WERI-Rb-1 (cell line): ENCODE data around the gene GSC2.

Experiments used
- DNase-seq: peaks from one replicate; pipeline ENCODE4 v3.0.0-alpha.2; 2020
- H3K27ac ChIP-seq: fragments of 250-450 bp; sonication (Bioruptor Pico); 2 replicates; pipeline ENCODE4 v1.5.1; 2020; ENCODE audit warnings: mild to moderate bottlenecking, moderate library complexity
- H3K27me3 ChIP-seq: fragments of 250-450 bp; sonication (Bioruptor Pico); 2 replicates; pipeline ENCODE4 v1.5.1; 2021; ENCODE audit warnings: mild to moderate bottlenecking, low read depth, moderate library complexity; ENCODE audit not compliant: insufficient read depth, severe bottlenecking
- H3K36me3 ChIP-seq: fragments of 250-450 bp; sonication (Bioruptor Pico); 2 replicates; pipeline ENCODE4 v1.5.1; 2020; ENCODE audit warnings: mild to moderate bottlenecking, moderate library complexity
- H3K4me3 ChIP-seq: 2 replicates; pipeline ENCODE4 v1.5.1; 2011; ENCODE audit warnings: low read depth, mild to moderate bottlenecking, control low read depth, low read length
- H3K9me3 ChIP-seq: fragments of 250-450 bp; sonication (Bioruptor Pico); 2 replicates; pipeline ENCODE4 v1.5.1; 2021; ENCODE audit warnings: mild to moderate bottlenecking, moderate library complexity; ENCODE audit not compliant: severe bottlenecking
- CTCF ChIP-seq: IDR thresholded peaks from 2 replicates; pipeline ENCODE4 v1.5.1; 2011; ENCODE audit warnings: low read depth, mild to moderate bottlenecking, control low read depth, inconsistent platforms, low read length

Gene GSC2

GRCh38 chr22:19150482-19151328, 613 bp upstream of the GSC2 start:
- no peak for TF ChIP-seq CTCF
- Histone ChIP-seq H3K4me3 (no peak overlapping the region), H3K27ac (no peak overlapping the region), H3K9me3 (peaks cover 3% of the 10 kb centered on the region), H3K36me3 (no peaks in the 10 kb centered on the region), H3K27me3 (peaks cover 53% of the 10 kb centered on the region)
- DNase-seq, result no peak

GRCh38 chr22:19149047-19149883, 827 bp downstream of the GSC2 start:
- Histone ChIP-seq H3K4me3 (peak overlapping the region; percentile 37), H3K9me3 (peaks cover 3% of the 10 kb centered on the region), H3K27ac (no peak overlapping the region), H3K27me3 (peaks cover 53% of the 10 kb centered on the region), H3K36me3 (peaks cover 3% of the 10 kb centered on the region; the same call in 1 of the 2 replicates)
- DNase-seq, result no peak
- TF ChIP-seq CTCF, result no peak

- no peak for DNase-seq
- Histone ChIP-seq H3K27ac (no peak overlapping the region), H3K27me3 (peaks cover 49% of the 10 kb centered on the region), H3K9me3 (peaks cover 3% of the 10 kb centered on the region), H3K36me3 (peaks cover 4% of the 10 kb centered on the region; the same call in 1 of the 2 replicates), H3K4me3 (no peak overlapping the region)
- TF ChIP-seq CTCF, result no peak
These were observed 1.6 kb downstream of the GSC2 start for GRCh38 chr22:19148417-19149046.

GRCh38 chr22:19147195-19147780, 2.8 kb downstream of the GSC2 start:
- no peak overlapping the region for H3K27ac ChIP-seq
- H3K27me3 ChIP-seq, result peaks cover 40% of the 10 kb centered on the region

More at GRCh38 chr22:19147195-19147780, 2.8 kb downstream of the GSC2 start:
- H3K9me3 ChIP-seq, result peaks cover 3% of the 10 kb centered on the region
- H3K36me3 ChIP-seq, result peaks cover 10% of the 10 kb centered on the region
- TF ChIP-seq CTCF, result peak; percentile 34; the same call in 1 of the 2 replicates
- peak; percentile 41 for DNase-seq
- H3K4me3 ChIP-seq, result no peak overlapping the region
